GM21619 (cell line): ENCODE results near the gene MYOZ3.
A peak's percentile ranks its signal among the peaks of the same experiment; 100 is the strongest.

Experiments
- ATAC-seq: cut with Tn5 transposase; IDR thresholded peaks from one replicate; pipeline ENCODE4 v1.9.1; 2021; ENCODE audit not compliant: unreplicated experiment

Gene MYOZ3, protein sequence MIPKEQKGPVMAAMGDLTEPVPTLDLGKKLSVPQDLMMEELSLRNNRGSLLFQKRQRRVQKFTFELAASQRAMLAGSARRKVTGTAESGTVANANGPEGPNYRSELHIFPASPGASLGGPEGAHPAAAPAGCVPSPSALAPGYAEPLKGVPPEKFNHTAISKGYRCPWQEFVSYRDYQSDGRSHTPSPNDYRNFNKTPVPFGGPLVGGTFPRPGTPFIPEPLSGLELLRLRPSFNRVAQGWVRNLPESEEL

DNA sequence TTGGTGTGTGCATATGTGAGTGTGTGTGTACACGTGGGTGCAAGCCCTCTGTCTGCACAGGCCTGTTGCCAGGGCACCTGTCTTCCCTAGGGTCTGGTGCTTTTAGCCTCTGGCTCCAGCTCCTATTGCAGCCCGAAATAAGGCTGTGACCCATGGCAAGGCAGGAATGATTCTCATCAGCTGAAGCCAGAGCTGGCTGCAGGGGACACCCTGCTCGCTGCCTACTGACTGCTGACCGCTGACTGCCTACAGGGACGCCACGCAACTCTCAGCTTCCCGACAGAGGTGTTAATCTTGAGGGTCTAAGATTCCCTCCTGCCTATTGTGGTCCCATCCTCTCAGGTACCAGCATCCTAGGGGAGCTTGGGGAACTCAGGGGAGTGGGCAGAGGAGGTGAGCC is at the start of gene MYOZ3:
Gene MYOZ3, plus strand, starts transcription at position 166 of the 400 bp plus-strand sequence. CDS start 1,691 bp downstream, outside the sequence.
- no peak for ATAC-seq

DNA sequence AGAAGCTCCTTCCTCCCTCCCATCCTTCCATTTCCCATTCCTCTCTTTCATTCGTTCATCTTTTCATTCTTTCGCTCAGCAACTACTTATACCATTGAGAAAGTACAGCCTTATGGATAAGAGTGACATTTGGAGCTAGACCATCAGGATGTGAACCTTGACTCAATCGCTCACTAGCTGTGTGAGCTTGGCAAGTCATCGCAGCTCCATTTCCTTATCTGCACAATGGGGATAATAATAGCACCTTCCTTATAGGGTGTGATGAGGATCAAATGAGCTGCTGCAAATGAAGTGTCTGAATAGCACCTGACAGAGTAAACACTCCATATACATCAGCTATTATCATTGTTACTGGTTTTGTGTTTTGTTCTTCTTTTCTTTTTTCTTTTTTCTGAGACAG is 48.6 kb upstream of the MYOZ3 start:
- ATAC-seq = no peak

DNA sequence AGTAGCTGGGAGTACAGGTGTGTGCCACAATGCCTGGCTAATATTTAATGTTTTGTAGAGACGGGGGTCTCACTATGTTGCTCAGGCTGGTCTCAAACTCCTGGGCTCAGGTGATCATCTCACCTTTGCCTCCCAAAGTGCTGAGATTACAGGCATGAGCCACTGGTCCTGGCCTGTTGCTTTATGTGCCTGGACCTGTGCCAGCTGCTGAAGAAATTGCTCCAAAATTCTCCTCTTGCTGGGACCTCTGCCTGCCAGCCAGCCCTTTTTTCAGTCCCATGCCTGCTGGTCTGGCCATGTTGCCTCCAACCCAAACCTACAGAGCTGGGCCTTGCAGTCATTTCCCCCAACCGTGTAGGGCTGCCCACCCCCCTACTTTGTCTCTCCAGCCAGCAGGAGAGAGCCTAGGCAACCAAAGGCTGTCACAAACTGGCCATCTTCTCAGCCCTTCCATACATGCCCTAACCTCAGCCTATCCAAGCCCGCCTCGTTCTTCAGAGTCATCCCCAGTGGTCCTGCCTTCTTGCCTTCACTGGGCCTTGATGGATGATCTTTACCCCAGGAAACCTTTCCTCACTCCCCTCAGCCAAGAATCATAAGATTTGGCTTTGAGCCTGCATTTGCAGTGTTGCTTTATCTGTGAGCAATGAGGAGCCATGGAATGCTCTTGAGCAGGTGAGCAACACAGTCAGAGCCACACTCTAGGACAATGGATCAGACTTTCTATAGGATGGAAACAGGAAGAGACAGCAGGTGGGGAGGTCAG is 48.0 kb upstream of the MYOZ3 start:
- ATAC-seq = no peak

DNA sequence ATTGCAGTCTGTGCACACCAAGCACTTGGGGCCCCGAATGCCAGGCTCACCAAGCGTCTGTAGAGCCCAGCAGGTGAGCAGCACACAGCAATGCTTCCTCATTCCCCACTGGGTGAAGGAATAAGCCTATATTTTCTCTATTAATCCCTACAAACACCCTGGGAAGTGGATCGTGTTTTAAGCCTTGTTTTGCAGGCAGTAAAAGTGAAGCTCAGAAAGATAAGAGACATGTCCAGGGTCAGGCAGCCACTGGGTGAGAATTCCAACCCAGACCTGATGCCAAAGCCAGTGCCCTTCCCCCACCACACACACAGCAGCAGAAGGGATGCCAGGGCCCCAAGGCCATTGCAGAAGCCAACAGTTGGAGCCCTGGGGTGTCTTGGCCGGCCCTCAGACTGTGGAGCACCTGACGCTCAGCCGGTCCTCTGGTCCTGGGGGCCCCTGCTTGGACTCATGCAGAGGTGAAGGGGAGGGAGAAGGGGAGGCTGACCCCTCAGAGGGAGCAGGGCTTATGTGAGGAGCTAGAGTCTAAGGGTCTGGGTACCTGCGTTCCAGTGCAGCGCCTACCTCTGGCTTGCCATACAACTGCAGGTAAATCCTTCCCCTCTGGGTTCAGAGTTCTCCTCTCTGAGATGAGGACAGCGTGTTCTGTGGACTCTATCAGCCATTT is 46.9 kb upstream of the MYOZ3 start:
- ATAC-seq = no peak

DNA sequence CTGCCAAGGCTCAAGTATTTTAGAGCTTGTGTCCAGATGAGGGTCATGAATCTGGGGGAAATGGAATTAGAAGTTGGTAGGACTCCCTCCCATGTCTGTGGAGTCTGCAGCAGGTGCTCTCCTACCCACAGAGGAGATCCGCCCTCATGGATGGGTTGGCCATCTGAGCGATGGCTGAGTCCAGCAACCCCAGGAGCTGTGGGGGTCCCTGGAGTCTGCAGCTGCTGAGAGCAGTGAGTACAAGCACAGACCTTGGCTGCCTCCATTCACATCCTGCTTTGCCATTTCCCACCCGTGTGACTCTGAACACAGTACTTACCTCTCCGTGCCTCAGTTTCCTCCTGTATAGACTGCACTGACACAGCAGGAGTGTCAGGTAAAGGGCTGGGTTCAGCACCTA is 46.4 kb upstream of the MYOZ3 start:
- ATAC-seq = no peak

DNA sequence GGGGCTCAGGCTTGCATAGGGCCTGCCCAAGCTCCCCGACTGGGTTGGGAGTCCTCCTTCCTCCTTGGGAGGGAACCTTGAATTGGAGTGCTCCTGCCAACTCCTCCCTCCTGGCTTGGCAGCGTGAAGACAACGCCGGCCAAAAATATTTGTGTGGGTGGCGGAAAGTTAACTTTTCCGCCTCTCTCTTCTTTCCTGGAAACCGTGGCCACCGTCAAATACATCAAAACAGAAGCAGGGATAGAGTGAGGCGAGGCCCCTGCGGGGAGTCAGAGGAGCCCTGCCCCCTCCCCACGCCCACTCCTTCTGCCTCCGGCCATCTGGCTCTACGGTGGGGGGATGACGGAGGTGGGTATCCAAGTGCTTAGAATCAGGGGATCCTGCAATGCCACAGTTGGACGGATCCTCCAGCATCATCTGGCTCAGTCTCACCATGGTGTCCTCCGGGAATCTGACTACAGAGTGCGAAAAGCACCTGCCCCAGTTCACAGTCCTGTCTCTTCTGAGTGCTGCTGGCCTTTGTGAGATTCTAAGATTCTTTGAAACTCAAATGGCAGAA is 45.8 kb upstream of the MYOZ3 start:
- no peak for ATAC-seq

DNA sequence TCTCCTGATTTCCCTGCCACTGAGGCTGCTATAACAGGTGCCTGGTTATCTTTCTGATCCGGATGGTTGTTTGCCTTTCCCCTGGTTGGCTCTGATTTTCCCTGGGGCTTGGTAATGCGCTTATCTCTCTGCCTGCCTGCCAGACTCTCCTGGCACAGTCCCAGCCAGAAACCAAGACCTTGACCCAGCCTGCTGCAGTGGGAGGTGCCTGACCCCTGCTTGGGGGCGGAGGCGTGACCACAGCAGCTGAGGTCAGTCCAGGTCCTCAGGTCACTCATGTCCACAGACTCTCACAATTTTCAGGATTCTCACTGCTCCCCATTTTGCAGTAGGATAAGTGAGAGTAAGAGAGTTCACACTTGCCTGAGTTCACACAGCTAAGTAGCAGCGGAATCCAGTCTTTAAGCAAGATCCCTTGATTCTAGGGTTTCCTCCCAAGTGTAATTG is 45.0 kb upstream of the MYOZ3 start:
- ATAC-seq = no peak

DNA sequence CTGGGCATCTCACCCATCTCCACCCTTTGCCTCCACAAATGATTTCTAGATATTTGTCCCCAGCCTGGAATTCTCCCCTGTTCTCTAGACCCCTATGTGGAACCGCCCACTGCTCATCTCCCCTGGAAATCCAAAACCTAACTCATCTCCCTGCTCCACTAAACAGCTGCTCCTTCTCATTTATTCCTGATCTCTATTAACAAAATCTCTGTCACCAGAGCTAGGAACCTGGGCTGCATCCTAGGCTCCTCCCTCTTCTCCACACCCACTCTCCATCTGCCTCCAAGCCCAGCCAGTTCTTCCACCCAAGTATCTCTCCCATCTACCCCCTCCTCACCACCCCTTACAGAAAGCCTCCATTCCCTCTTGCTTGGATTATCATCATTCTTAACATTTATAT is 44.5 kb upstream of the MYOZ3 start:
- no peak for ATAC-seq

DNA sequence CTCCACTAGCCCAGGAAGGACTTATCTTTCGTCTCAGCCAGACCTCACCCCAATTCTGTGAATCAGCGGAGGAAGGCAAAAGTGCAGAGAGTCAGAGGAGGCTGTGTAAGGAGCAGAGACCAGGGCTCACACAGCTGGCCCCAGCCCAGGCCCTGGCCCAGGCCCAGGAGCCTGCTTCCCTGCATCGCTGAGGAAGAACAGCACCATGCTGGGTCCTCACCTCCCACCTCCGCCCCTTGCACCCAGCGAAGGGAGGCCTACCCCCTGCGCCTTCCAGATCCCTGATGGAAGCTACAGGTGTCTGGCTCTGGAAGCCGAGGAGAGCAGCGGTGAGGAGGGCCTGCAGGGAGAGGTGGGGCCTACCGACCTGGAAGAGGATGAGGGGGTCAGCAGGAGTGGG is 42.9 kb upstream of the MYOZ3 start:
- ATAC-seq = no peak

DNA sequence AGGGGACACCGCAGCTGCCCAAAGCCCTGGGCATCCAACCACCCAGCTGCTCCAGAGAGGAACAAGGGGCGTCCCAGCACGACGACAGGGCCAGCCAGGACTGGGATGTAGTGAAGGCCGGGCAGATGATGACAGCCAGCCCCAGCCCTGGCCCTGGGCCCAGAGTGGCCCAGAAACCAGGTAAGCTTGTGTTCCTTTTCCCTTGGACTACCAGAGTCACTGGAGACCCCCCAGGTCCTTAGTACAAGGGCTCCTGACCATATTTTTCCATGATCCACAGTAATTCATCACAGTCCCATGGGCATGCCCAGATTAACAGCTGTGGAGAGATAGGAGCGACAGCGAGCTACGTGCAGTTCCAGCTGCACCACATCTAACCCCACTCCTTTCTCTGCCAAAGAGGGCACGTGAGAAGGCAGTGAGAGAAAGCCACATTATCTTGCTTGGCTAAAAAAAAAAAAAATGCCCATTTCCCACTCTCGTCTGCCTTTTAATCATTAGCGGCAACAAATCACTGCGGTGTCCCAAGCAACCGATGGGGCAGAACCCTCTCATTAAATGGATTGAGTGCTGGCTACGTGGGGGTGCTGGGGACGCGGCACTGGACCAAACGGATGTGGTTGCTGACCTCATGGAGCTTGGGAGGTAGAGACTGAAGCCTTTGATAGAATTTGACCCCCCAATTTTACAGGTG is 42.3 kb upstream of the MYOZ3 start:
- ATAC-seq = no peak

DNA sequence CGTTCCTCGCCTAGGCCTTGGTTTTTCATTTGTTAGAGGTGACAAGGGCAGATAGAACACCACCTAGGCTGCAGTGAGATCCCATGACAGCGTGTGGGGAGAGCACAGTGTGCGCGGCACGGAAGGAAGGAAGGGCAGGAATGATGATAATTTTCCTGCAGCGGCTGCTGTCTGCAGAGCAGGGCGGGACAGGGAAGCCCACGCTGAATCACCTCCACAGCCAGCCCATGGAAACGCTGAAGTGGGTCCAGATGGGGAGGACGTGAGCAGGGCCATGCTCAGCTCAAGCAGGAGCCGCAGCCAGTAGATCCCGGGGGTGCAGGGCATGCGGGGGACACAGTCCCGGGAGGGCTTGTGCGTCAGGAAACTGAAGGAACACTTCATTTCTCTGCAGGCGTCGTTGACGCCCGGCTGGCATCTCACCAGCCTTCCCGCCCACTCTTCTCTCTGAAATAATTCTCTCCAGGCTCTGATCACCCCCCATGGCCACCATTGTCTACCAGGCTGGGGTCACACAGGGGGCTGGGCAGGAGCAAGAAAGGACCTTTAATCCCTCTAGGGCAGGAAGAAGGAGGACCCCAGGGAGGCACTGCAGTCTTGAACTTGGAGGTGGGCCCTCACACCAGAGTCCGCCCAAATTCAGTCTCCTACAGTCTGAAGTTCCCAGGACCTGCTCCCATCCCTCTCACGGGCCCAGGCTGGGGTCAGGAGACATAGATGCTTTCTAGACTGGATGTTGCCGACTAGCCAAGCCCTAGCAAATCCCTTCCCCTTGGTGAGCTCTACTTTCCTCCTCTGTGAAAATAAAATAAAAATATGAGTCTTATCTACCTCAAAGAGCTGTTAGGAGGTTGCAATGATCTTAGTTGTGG is 41.5 kb upstream of the MYOZ3 start:
- ATAC-seq = no peak

DNA sequence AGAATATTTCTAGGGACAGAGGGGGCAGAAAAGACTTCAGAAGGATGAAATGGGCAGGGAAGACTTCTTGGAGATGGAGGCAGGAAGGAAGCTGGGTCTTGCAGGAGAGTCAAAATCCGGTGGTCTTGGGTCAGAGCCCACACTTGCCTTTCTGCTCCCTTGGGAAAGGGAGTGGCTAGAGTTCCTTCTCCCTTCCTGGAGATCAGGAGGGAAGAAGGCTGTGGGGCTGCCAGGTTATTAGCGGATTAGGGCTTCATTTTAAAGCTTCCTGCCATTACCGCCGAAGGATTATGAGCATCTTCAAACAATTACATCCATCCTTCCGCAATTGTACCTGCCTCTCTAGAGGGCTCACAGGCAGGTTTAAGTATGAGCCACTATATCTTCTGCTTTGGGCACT is 39.8 kb upstream of the MYOZ3 start:
- no peak for ATAC-seq

DNA sequence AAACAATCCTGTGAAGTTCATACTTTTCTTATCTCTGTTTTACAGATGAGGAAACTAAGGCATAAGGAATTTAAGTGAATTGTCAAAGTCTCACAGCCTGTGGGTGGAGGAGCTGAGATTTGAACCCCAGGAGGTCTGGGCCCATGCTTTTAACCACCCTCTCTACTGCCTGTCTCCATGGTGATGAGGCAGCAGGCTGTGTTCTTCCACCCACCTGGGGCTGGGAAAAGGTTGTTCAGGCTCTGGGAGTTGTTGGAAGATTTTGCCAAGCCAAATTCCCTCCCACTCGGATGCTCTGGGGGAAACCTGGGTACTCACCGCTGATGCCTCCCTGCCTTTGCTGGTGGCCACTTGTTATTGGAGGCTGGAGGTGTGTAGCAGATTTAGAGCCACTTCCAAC is 38.9 kb upstream of the MYOZ3 start:
- no peak for ATAC-seq

DNA sequence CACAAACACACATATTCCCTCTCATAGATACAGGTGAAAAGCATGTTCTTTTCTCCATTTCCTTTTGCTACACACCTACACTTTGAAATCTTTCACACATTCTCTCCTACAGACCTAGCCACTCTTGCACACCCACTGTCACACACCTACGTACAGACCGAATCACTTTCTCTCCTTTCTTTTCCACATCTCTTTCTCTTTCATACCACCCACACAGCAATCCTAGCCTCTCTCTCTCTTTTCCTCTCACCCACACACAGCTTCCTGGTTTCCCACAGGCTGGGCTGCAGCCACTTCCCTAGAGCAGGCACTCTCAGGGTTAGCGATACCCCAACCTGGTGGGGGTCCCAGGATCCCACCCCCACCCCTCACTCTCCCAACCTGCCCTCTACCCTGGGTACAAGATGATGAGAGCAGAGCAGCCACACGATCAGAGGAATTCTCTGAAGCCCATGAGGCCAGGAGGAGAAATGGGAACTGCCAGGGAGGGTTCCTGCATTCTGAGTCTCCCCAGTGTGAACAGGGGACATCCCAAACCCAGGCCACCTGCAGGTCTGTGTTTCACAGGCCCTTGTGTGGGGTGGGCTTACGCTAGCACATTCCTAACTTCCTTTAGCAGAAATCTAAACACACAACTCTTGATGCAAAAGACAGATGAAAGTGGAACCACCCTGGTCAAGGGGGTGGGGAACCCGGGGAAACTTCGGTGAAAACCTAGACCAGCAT is 37.7 kb upstream of the MYOZ3 start:
- no peak for ATAC-seq

DNA sequence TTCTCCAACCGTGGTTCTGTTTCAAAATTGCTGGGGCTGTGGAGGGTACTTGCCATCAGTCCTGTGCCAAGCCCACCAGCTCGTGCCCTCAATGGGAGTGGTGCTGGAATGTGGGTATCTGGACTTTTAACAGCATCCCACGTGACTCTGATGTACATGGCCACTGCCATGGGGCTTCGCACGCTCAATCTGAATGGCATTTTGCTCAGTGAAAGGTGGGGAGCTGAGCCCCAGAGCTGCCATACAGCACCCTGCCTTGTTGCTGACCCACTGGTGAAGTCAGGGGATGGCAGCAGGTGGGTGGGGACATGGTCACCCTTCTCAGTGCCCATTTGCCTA is 37.2 kb upstream of the MYOZ3 start:
- no peak for ATAC-seq

DNA sequence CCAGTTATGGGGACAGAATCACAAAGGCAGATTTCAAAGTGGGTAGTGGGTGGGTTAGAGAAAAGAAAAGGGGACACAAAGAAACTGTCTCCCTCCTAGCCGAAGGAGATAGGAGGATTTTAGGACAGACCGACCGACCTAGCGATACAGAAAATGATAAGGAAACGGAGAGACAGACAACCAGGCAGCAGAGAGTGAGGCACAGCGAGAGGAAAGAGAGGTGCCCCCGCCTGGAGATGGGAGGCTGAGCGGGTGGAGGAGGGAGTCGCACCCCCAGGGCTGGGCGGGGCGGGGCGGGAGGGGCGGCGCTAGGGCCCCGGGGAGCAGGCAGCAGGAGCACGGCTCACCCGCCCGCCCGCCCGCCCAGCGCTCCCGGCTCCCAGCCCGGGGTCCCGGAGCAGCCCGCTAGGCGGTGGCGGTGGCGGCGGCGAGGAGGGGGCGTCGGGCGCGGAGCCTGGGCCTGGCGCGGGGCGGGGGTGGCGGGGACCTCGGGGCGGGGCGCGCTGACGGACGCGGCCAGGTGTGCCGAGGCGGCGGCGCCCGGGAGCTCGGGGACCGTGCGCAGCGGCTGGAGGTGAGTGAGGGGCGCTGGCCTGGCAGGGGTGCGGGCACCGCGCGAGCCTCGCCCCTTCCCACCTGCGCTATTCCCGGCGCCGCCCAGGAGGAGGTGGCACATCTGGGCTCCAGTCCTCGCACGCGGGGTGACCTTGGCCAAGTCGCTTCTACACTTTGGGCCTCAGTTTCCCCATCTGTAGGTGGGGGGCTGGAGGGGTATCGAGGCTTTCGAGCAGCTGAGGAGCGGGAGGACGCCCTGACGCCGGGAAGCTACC is 36.5 kb upstream of the MYOZ3 start:
- ATAC-seq = peak; percentile 31

DNA sequence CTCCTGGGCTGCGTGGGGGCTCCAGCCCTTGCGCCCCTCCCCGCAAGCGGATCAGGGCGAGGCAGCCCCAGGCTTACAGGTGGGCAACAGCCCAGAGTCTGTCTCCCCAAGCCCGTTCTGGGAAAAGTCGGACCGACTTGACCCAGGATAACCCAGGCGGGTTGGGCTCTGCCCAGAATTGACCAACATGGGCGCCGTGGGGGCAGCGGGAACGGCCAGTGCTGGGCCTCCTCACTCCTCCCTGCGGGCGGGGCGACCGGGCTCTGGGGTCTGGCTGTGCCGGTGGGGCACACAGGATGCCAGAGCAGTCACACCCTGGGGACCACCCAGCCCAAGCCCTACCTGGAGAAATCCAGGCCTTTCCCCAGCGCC is 35.9 kb upstream of the MYOZ3 start:
- ATAC-seq = no peak

DNA sequence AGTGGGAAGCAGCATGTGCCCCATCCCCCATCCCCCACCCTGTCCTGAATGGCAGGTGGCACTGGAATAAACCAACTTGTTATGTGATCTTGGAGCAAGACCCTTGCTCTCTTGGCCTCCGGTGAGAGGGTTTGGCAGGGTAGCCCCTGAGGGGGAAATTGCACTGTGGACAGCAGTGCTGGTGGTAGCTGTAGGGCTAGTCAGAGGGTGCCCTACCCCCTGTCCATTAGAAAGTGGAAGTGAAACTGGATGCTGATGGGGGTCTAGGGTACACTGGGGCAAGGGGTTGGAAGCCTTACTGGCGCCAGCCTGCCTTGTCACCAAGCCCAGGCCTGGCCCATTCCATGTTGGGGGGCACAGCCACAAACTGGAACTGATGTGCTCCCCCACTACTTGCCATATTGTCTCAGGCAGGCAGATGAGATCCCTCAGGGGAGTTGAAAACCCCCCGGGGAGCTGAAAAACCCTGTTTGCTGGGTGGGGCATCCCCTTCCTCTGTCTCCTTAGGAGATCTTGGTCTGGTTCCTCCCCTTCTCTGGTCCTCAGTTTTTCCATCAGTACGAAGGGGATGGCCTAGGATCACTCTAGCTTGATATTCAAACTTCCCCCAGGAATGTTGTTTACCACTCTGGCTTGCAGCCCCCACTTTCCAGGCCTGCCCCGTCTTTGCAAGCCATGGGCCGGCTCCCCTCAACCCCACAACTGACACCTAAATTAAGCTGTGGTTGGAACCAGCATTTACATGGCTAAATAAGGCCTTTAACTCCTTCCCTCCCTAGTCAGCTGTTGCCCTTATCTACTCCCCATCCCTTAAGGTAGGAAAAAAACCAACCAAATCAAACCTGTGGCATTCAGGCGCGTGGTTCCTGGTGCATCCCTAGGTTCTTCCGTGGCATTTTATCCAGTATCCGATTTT is 35.0 kb upstream of the MYOZ3 start:
- ATAC-seq = peak; percentile 48
